ENCODE data around the gene SMARCA4.

DNA sequence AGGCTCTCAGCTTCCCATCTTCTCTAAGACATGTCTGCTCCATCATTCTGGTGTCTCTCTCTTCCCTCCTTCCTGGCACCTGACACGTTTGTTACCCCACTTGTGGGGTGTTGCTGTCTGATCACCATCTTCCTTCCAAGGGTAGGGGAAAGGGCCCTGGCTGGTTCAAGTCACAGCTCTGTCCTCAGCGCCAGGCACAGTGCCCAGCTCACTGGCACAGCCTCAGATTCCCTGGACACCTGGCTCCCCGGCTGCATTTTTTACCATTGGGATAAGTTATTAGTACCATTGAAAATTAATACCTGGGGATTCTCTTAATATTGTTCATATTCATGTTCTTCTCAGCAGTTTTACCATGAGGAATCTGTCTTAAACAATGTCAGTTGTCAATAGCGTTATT is 77.7 kb downstream of the SMARCA4 start:
- TF ChIP-seq, protein P1, sequence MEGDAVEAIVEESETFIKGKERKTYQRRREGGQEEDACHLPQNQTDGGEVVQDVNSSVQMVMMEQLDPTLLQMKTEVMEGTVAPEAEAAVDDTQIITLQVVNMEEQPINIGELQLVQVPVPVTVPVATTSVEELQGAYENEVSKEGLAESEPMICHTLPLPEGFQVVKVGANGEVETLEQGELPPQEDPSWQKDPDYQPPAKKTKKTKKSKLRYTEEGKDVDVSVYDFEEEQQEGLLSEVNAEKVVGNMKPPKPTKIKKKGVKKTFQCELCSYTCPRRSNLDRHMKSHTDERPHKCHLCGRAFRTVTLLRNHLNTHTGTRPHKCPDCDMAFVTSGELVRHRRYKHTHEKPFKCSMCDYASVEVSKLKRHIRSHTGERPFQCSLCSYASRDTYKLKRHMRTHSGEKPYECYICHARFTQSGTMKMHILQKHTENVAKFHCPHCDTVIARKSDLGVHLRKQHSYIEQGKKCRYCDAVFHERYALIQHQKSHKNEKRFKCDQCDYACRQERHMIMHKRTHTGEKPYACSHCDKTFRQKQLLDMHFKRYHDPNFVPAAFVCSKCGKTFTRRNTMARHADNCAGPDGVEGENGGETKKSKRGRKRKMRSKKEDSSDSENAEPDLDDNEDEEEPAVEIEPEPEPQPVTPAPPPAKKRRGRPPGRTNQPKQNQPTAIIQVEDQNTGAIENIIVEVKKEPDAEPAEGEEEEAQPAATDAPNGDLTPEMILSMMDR (IDR thresholded peaks at IDR 0.05; ENCODE audit: low read length), result no peak
- no peak for TF ChIP-seq EZH2 (IDR thresholded peaks at IDR 0.05; ENCODE audit: borderline replicate concordance, low read length)

Data from OCI-LY1 (cell line).